ENCODE data around the gene HERC2. TPM values are rescaled to one million over a fixed set of nuclear protein-coding genes. Genes with fewer than 3 reads are reported as not detected.
"Not testable (repeated sequence)": the region's sequence is repeated elsewhere in the genome, so short reads cannot be mapped to it uniquely, and the experiment has no call there.

The HERC2 gene
- total RNA-seq, 4 donors from 2014 or later, result 14.1 to 98.3 (median 58.6) TPM

DNA sequence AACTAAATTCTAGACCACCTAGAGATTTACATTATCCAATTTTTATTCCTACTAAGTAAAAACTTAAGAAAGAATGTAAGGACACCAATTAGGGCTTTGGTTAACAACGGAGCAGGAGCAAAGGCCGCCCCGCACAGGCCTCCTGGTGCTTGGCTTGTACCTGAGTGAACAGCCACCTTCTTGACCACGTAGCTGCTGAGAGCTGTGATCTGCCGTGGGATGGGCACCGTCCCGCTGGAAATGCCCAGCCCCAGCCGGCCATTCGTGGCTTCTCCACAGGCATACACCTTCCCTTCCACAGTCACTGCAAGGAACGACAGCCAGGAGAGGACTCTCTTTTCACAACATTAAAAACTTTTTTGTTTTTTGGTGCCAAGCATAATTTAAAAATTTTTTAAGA, 143.3 kb downstream of the HERC2 start:
- intact Hi-C loops (cut with DNase I; ENCODE audit: low total_unique reads), result no loop called here
- Histone ChIP-seq H3K27ac (no peak overlapping the region), H3K4me3 (no peak overlapping the region), H3K27me3 (no peaks in the 10 kb centered on the region), H3K36me3 (no peaks in the 10 kb centered on the region), H3K4me1 (no peaks in the 10 kb centered on the region), H3K9me3 (no peaks in the 10 kb centered on the region)
- TF ChIP-seq, protein P1, sequence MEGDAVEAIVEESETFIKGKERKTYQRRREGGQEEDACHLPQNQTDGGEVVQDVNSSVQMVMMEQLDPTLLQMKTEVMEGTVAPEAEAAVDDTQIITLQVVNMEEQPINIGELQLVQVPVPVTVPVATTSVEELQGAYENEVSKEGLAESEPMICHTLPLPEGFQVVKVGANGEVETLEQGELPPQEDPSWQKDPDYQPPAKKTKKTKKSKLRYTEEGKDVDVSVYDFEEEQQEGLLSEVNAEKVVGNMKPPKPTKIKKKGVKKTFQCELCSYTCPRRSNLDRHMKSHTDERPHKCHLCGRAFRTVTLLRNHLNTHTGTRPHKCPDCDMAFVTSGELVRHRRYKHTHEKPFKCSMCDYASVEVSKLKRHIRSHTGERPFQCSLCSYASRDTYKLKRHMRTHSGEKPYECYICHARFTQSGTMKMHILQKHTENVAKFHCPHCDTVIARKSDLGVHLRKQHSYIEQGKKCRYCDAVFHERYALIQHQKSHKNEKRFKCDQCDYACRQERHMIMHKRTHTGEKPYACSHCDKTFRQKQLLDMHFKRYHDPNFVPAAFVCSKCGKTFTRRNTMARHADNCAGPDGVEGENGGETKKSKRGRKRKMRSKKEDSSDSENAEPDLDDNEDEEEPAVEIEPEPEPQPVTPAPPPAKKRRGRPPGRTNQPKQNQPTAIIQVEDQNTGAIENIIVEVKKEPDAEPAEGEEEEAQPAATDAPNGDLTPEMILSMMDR (IDR thresholded peaks at IDR 0.05), result no peak
- TF ChIP-seq POLR2A (IDR thresholded peaks at IDR 0.05), result no peak
- DNase-seq, result no peak

DNA sequence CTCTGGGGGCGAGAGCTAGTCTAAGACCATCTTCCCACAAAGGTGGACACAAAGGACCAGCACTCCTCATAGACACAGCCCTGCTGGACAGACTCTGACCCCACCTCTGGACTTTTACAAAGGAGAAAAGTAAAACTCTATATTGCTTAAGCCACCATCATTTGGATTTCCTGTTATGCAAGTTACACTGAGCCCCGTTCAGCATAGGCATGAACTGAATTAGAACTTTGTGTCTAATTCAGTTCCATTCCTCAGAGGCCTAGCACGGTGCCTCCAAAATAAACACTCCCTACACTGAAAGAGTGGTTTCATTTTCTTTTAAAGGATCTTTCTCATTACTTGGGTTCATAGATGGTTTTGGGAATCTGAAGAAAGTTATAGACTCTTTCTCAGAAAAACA, 143.7 kb downstream of the HERC2 start:
- no peak overlapping the region for H3K27ac ChIP-seq
- no peak for DNase-seq
- intact Hi-C loops (cut with DNase I; ENCODE audit: low total_unique reads), result no loop called here
- no peak for TF ChIP-seq POLR2A (IDR thresholded peaks at IDR 0.05)
- TF ChIP-seq, protein P1 (IDR thresholded peaks at IDR 0.05), result no peak
- H3K9me3 ChIP-seq, result no peaks in the 10 kb centered on the region
- H3K4me3 ChIP-seq, result no peak overlapping the region
- H3K36me3 ChIP-seq, result no peaks in the 10 kb centered on the region
- no peaks in the 10 kb centered on the region for H3K4me1 ChIP-seq
- no peaks in the 10 kb centered on the region for H3K27me3 ChIP-seq

DNA sequence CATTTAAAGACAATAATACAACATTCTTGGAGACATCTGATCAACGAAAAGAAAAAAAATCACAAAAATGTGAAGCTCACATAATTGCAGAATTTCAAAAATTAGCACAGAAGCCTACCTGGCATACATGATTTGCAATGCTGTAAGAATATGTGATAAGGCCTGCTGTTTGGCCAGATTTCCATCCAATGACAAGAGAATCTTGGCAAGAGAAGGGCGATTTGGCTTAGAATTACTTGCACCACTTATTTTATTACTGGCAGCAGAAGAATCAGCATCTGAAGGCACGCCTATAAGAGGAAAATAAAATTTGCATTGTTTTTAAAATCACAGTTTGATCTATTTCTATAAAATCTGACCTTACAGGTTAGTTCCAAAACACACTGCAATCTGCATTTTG, 152.6 kb downstream of the HERC2 start:
- no peak for DNase-seq
- H3K27me3 ChIP-seq, result no peaks in the 10 kb centered on the region
- H3K36me3 ChIP-seq, result no peaks in the 10 kb centered on the region
- H3K4me1 ChIP-seq, result no peaks in the 10 kb centered on the region
- no peak overlapping the region for H3K27ac ChIP-seq
- H3K9me3 ChIP-seq, result no peaks in the 10 kb centered on the region
- intact Hi-C loops (cut with DNase I; ENCODE audit: low total_unique reads), result no loop called here
- no peak for TF ChIP-seq POLR2A (IDR thresholded peaks at IDR 0.05)
- TF ChIP-seq, protein P1 (IDR thresholded peaks at IDR 0.05), result no peak
- H3K4me3 ChIP-seq, result no peak overlapping the region

DNA sequence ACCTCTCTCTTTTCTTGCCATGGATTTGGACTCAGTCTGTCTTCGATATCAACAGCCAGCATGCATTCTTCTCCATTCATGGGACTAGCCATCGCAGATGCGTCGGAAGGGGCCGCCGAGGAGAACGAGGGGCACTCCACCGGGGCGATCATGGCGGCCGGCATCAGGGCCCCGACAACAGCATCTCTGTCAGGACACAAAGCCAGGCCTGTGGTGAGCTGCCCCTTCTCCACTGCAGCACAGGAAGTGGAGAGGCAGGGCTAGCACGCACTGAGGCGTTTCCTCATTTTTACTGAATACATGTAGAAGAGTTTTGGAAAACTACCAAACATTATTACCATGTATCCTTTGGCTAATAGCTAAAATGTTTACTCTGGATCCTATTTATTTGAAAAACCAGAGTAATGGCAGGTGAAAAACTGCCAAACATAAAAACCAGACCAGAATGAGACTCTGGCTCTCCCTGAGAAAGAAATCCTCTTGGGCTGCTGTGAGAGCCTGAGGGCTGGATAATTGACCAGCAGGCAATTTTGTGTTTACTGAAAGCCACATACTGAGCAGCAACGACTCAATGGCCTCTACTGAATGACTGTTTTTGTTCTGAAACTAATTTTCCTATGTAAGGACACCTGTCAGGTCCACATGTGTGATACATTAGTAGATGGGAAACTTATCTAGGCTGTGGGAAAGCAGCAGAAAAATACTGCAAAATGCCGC, 153.4 kb downstream of the HERC2 start:
- H3K36me3 ChIP-seq; intact Hi-C loops (cut with DNase I; ENCODE audit: low total_unique reads); H3K9me3 ChIP-seq; H3K4me3 ChIP-seq; H3K4me1 ChIP-seq; DNase-seq; H3K27me3 ChIP-seq; H3K27ac ChIP-seq: not testable (repeated sequence)

DNA sequence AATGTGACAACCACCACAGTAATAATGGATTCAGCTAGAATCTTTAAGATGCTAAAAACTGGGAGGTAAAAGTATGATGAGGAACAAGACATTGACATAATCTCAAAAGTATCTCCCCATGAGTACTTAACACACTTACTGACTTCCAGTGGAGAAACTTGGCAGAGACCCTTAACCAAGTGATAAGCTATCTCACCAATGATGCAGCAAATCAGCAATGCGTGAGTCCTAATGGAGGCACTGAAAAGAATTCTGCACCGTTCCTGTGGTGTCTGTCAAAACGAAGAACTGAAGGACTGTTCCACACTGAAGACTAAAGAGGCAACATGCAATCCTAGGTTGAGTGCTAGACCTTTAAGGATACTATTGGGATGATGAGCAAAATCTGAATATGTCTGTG, 154.9 kb downstream of the HERC2 start:
- intact Hi-C loops (cut with DNase I; ENCODE audit: low total_unique reads), result no loop called here
- Histone ChIP-seq H3K4me1 (no peaks in the 10 kb centered on the region), H3K9me3 (no peaks in the 10 kb centered on the region), H3K27me3 (no peaks in the 10 kb centered on the region), H3K36me3 (no peaks in the 10 kb centered on the region), H3K4me3 (no peak overlapping the region), H3K27ac (no peak overlapping the region)
- TF ChIP-seq, protein P1 (IDR thresholded peaks at IDR 0.05), result no peak
- TF ChIP-seq POLR2A (IDR thresholded peaks at IDR 0.05), result no peak
- no peak for DNase-seq

DNA sequence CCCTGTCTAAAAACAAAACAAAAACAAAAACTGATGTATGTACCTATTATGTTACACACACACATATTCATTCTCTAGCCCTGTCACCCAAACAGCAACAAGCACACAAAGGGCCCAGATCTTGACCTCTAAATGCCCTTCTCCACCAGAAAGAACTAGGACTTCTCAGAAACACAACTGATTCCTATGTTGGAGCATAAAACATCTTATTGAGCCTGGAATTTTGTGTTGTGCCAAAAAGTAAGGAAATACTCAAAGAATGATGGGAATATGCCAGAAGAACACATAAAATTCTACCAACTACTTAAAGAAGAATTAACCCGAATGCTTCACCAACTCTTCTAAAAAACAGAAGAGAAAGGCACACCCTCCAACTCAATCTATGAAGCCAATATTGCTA, 156.2 kb downstream of the HERC2 start:
- no peaks in the 10 kb centered on the region for H3K4me1 ChIP-seq
- intact Hi-C loops (cut with DNase I; ENCODE audit: low total_unique reads), result no loop called here
- TF ChIP-seq, protein P1 (IDR thresholded peaks at IDR 0.05), result no peak
- TF ChIP-seq POLR2A (IDR thresholded peaks at IDR 0.05), result no peak
- H3K9me3 ChIP-seq, result no peaks in the 10 kb centered on the region
- DNase-seq, result no peak
- H3K36me3 ChIP-seq, result no peaks in the 10 kb centered on the region
- H3K27me3 ChIP-seq, result no peaks in the 10 kb centered on the region
- H3K4me3 ChIP-seq, result no peak overlapping the region
- no peak overlapping the region for H3K27ac ChIP-seq

Measured in uterus (tissue), 4 donors.